Stimulated activated CD8-positive, alpha-beta memory T cell treated with anti-CD3 and anti-CD28 coated beads, Interleukin-7, amount 100 ng/mL, for 48 hours (primary cell): ENCODE measurements around the gene PJA1.

Source experiments
- DNase-seq, 2 donors: peaks; one replicate each; pipeline ENCODE4 v3.0.0-alpha.2; 2020; ENCODE audit warnings: low read depth in 1 of 2; ENCODE audit errors: extremely low read depth in 1 of 2

The PJA1 gene

GRCh38 chrX:69117876-69118526, 47.3 kb downstream of the PJA1 start:
- no peak for DNase-seq

- DNase-seq, result no peak
Measured at GRCh38 chrX:69116077-69116476, 49.2 kb downstream of the PJA1 start.

- DNase-seq, result no peak
Measured at GRCh38 chrX:69113723-69114122, 51.5 kb downstream of the PJA1 start.
